SU-DHL-6 (cell line): ENCODE measurements around the gene C12orf75.
A peak's percentile ranks its signal among the peaks of the same experiment; 100 is the strongest.

Experiments
- EZH2phosphoT487 ChIP-seq: fragments of 200-600 bp; sonication (generic), shearing (Covaris generic); conservative IDR thresholded peaks from 2 replicates; pipeline ENCODE4 v1.6.1; 2018; ENCODE audit warnings: mild to moderate bottlenecking, antibody characterized with exemption, low read length, moderate library complexity, mixed read lengths
- TF ChIP-seq, protein P1 (sequence below): fragments of 200-600 bp; sonication (generic); IDR thresholded peaks from one replicate; pipeline ENCODE4 v1.5.1; 2017; ENCODE audit warnings: antibody characterized with exemption, mild to moderate bottlenecking, low read length, moderate library complexity; ENCODE audit not compliant: insufficient read depth, poor library complexity, severe bottlenecking

DNA sequence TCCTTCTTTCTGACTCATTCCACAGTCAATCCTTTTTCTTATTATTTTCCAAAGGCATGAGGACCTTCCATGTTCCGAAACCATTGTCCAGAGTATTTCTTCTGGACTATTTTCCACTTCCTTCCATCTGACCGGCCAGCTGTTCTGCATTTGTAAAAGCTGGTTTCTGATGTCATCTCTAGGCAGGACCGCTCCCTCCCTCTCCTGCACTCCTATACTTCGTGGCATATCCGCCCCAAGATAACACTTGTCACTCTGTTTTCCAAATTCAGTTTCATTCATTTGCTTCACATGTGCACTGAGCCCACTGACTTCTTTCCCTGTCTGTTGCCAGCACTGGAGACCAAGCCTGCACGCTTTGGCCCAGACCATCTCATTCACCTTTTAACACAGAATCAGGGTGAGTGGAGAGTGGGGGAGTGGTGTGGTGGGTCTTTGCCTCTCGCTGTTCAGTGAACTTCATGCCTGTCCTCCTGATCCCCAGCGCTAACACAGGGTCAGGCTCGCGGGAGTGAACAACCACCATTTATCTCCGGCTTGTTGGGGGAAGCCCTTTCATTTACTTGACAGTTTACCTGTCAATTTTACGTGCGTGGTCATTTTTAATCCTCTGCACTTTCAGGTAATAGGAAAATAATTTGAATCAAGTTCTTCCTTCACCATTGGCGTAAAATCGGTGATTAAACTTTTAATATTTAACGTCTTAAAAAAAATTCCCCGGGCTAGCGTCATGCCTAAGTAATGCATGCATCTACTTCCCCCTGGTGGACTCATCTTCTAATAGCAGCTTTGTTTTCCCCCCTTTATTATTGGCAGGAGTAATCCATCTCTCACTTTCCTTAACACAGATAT, 52.5 kb downstream of the C12orf75 start:
- TF ChIP-seq, protein P1, sequence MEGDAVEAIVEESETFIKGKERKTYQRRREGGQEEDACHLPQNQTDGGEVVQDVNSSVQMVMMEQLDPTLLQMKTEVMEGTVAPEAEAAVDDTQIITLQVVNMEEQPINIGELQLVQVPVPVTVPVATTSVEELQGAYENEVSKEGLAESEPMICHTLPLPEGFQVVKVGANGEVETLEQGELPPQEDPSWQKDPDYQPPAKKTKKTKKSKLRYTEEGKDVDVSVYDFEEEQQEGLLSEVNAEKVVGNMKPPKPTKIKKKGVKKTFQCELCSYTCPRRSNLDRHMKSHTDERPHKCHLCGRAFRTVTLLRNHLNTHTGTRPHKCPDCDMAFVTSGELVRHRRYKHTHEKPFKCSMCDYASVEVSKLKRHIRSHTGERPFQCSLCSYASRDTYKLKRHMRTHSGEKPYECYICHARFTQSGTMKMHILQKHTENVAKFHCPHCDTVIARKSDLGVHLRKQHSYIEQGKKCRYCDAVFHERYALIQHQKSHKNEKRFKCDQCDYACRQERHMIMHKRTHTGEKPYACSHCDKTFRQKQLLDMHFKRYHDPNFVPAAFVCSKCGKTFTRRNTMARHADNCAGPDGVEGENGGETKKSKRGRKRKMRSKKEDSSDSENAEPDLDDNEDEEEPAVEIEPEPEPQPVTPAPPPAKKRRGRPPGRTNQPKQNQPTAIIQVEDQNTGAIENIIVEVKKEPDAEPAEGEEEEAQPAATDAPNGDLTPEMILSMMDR: peak; percentile 61
- TF ChIP-seq EZH2phosphoT487: no peak
